CD4-positive, alpha-beta T cell treated with Interleukin-17A for 4 hours (primary cell): ENCODE results near the gene TRPT1.

Experiments
- DNase-seq: peaks from one replicate; pipeline ENCODE4 v3.0.0-alpha.2; 2020; ENCODE audit warnings: mixed read lengths

Gene TRPT1

DNA sequence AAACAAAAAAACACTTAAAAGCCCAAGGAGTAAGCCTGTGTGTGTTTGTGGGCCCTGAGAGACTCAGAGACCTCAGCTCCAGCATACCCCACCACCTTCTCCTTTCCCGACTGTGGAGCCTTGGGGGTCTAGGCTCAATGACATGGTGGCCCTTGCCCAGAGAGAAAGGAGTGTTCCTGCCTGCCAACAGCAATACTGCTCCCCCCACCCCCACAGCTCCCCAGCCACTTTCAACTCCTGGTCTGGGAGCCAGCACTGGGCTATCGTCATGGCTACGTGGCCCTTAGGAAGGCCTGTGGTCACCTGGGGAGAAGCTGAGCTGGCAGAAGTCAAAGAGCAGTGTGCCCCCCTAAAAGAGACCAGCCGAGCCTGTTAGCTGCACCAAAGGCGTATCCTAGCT lies 18.1 kb upstream of the TRPT1 start:
- DNase-seq = no peak

DNA sequence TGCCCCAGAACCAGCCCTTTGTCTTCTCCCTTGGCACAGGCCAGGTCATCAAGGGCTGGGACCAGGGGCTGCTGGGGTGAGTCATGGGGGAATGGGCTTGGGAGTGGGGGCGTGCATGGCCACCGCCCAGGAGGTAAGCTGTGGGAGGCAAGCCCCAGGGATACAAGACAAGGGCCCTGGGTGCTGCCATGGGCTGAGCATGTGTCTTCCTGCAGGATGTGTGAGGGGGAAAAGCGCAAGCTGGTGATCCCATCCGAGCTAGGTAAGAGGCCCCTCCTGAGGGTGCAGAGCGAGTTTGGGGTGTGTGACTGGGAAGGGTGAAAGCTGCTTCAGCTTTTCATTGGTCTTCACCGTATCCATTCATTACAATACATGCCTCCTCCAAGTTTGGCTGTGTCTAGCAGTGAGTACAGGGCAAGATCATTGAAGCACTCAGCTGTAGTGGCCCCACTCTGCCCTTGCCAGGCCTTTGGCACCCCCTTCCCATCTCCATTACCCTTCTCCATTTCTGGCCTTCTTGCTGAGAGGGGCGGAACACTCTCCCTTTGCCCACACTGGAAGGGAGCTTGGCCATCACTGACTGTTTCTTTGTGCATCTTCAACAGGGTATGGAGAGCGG lies 17.4 kb upstream of the TRPT1 start:
- DNase-seq = no peak

DNA sequence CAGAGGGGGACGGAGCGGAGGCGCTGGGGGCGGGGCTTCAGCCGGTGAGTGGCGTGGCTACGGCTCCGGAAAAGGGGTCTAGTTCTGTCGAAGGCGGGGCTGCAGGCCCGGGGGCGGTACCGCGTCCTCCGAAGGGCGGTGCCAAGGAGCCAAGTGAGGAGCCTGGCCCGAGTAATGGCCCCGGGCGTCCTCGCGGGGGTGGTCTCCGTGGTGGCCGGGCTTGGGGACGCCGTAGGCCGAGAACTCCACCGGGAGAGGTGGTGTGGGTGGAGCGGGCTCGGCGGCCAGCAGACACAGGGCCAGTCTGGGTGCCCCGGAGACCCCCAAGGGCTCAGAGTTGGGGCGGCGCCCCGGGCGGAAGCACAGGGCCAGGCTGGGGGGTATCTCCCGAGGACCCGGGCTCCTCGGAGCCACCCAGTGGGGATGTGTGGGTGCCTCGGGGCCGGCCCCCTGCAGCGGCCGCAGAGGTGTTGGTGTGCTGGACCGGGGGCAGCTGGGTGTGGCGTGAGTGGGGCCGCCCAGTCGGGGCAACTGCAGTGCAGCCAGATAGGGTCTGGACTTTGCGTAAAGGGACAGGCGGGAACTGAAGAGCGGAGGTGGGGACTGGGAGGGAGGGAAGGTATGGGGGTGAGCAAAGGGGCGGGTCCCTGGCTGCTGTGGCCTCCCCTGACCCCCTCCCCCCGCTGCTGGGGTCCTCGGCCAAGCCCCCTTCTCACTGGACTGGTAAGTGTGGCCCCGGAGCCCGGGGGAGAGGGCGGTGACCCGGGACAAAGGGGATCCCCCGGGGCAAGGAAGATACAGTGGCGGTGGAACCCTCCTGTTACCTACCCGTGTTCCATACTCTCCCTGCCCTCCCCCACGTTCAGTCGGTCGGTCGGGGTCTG lies 15.7 kb upstream of the TRPT1 start:
- peak; percentile 100 for DNase-seq

DNA sequence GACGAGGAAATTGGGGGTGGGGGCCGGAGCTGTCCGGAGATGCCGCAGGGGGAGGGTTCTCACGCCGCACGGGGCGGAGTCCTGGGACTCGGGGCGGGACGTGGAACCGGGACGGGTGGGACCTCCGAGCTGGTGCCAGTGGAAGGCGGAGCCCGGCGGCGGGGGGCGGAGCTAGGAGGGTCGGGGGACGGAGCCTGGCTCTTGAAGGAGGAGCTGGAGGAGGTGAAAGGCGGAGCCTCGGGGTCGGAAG lies 15.2 kb upstream of the TRPT1 start:
- DNase-seq = no peak

DNA sequence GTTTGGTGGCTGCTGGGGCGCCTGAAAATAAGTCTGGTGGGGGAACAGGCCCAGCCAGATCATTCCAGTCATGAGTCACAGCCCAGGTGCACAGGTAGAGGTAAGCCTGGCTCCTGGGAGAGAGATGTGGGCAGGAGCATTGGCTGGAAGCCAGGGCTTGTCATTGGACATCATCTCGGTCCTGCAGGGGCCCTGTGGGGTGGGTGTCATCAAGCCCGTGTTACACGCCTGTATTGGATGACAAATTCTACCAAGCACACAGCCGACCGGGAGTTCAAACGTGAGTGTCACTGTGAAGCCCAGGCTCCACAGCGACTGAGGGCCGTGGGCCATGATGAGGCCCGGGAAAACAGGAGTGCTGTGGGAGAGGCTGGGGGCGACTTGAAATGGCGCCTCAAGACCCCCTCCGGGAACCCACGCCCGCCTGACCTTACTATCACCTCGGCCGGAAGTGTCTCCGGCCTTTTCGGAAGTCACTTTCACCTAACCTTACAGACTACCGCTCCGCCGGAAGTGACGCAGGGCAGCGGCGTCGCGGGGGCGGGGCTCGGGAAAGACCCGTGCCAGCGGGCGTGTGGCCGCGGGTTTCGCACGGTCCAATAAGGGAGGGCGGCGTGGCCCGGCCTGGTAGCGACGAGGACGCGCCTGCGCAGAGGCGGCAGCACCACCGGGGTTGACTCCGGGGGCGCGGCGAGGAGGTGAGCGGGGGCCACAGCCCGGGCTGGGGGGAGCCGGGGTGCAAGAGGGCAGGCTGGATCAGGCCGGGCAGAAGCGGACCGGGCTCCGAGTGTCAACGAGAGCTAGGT lies 14.7 kb upstream of the TRPT1 start, which contains the start of gene FKBP2:
Gene FKBP2 (plus strand): TSS at position 661 of the 806 bp plus-strand sequence. CDS start 1,293 bp downstream, outside the sequence.
- DNase-seq = peak; percentile 97

DNA sequence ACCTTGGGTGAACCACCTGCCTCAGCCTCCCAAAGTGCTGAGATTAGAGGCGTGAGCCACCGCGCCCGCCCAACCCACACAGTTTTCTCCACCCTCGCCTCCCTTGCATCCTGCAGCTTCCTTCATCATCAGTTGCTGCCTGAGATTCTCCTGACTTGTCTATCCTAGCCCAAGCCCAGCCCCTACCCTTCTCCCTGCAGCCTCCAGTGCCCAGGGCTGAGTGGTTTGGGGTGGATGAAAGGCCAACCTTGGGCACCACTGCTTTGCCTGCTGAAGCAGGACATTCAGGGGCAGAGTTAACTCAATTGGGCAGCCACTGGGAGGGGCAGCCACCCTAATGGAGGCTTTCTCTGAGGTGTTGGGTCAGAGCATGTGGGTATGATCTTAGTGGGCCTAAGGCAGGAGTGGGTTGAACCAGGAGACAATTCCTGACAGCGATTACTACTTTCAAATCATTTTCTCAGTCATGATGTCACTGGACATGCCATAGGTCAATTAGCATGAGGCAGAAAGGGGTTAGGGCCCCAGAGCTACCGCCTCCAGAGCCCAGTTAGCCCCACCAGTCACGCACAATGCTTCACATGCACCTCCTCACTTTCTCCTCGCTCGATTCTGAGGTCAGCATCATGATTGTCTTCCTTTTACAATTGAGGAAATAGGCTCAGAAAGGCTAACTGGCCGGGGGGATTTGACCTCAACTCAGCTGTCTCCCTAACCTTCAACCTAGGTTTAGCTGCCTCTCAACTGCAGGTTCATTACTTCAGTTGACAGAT lies 13.9 kb upstream of the TRPT1 start:
- DNase-seq = no peak

DNA sequence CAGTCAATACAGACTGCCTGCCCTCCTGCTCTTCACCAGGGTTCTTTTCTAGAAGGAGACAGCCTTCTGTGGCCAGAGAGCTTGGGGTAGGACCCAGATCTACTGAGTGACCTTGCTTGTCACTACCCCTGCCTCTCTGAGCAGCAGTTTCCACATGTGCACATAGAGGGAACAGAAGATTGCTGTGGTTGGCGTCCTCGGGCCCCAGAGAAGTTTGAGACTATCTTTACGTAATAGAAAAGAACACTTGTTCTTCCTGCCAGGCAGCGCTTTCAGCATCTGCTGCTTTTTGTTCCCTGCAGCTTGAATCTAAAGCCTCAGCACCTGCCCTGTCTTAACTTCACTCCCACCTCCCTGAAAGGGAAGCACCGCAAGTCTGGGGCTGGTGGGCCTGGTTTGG lies 13.0 kb upstream of the TRPT1 start:
- DNase-seq = no peak

DNA sequence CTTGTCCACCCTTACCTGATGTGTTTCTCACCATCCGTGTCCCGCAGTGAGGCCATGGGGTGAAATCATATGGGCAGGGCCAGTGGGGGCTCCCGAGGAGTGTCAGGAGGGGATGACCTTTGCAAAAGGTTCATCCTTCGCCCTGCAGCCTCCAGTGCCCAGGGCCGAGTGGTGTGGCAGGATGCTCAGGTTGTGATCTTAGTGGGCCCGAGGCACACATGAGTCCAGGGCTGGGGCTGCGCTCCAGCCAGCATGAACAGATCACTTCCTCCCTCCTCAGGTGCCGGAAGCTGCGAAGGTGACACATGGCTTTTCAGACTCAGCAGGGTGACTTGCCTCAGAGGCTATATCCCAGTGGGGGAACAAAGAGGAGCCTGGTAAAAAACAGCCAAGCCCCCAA lies 12.1 kb upstream of the TRPT1 start:
- no peak for DNase-seq

DNA sequence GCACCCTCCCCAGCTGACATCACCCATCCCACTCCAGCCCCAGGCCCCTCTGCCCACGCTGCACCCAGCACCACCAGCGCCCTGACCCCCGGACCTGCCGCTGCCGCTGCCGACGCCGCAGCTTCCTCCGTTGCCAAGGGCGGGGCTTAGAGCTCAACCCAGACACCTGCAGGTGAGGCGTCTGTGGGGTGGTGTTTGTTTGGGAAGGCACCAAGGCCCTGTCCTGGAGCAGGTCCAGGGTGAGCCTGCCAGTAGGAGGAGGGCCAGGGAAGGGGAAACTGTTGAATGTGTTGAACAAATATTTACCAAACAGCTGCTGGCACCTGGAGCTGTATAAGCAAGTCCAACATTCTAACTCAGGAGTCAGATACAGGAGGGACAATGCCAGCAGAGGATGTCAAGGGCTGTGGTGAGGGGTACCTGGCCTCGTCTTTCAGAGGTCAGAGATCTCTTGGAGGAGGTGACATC lies 11.5 kb upstream of the TRPT1 start:
- DNase-seq = no peak

DNA sequence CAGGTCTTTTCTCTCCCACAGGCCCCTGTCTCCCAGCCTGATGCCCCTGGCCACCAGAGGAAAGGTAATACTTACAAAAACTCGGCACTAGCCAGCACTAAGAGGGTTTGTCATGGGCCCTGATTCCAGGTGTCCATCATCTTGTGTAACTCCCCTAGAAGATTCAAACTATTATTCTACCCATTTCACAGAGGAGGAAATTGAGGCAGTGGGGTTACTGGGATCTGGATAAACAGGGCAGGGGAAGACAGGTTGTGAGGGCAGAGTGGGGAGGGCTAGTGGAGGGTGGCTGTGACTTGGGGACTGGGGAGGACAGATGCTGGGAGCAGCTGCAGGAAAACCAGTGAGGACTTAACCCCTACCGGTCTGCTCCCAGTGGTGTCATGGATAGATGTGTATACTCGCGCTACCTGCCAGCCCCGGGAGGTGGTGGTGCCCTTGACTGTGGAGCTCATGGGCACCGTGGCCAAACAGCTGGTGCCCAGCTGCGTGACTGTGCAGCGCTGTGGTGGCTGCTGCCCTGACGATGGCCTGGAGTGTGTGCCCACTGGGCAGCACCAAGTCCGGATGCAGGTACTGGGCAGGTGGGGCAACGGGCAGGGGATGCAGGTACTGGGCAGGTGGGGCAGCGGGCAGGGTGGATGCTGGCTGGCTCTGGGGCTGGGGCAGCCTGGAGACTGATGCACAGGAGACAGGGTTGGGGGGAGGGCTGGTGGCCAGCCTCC lies 9.6 kb upstream of the TRPT1 start:
- DNase-seq = no peak

DNA sequence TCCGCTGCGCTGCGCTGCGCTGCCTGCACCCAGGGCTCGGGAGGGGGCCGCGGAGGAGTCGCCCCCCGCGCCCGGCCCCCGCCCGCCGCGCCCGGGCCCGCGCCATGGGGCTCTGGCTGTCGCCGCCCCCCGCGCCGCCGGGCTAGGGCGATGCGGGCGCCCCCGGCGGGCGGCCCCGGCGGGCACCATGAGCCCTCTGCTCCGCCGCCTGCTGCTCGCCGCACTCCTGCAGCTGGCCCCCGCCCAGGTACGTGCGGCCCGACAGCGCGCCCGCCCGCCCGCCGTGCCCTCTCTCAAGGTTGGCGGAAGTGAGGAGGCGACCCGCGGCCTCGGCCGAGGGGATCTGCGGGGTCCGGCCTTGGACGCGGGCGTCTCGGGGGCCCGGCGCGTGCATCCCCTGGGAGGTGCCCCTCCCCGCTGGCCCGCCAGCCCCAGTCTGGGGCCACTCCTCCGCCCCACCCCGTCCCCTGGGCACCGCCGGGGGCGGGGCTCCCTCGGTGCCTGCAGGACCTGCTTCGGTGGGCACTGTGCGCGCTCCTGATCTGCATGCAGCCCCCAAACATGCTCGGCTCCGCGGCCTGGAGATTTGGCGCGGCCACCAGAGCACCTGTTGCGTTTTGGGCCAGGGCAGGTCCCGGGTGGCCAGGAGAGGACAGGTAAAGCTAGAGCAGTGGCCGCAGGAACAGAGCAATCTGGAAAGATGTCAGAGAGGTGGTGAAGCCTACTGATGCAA lies 8.8 kb upstream of the TRPT1 start:
- DNase-seq = peak; percentile 73

DNA sequence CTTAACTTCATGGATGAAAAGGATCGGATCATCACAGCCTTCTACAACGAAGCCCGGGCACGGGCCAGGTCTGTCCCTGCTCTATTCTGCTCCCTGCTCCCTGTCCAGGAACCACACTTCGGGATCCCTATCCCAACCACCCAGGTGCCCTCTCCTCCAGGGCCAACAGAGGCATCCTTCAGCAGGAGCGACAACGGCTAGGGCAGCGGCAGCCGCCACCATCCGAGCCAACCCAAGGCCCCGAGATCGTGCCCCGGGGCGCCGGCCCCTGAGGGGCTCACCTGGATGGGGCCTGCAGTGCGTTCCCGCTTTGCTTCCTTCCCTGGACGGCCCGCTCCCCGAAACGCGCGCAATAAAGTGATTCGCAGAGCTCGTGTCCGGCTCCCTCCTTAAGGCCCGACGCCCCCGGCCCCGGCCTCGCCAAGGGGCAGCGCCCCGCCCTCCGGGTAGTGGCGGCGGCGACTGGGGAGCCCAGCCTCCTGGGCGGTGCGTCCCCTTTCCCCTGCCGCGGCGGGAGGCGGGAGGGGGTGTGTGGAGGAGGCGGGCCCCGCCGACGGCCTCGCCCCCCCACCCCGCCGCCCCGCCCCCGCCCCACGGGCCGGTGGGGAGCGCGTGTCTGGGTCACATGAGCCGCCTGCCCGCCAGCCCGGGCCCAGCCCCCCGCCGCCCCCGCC lies 8.1 kb upstream of the TRPT1 start, which contains the start of gene VEGFB:
Gene VEGFB (plus strand): TSS at position 672 of the 674 bp plus-strand sequence. CDS start 250 bp downstream, outside the sequence.
- peak; percentile 86 for DNase-seq

DNA sequence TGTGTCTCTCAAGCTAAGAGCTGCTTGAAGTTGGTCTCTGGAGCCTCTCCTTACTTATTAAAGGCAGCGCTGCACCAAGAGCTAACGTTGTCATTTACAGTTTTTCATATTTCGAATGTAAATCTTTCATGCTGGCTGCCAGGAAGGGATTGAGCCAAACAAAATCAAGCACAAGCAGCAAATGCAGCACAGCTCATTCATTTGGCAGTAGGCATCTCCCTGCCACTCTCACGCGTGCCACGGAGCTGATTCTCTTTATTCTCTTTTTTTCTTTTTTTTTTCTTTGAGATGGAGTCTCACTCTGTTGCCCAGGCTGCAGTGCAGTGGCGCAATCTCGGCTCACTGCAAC lies 7.0 kb upstream of the TRPT1 start:
- no peak for DNase-seq

DNA sequence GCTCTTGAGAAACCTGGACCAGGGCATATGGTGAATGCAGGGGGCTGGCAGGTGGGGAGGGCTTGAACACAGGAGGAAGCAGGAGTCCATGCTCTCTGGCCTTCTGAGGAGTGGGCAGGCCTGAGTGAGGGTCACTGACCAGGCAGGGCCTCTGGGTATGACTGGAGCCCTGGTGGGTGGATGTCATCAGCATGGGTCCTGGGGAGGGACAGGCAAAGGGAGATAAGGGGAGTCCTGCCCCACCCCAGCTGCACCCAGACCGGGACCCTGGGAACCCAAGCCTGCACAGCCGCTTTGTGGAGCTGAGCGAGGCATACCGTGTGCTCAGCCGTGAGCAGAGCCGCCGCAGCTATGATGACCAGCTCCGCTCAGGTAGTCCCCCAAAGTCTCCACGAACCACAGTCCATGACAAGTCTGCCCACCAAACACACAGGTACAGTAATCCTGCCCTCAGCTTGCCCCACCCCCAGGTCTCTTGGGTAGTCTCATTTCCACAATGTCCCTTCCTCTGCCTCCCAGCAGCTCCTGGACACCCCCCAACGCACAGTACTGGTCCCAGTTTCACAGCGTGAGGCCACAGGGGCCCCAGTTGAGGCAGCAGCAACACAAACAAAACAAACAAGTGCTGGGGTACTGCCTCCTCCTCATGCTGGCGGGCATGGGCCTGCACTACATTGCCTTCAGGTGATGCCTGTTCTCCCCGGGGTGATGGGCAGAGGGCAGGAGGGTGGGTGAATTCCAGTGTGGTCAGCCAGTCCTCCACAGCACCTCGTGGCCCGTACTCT lies 6.4 kb upstream of the TRPT1 start:
- no peak for DNase-seq

DNA sequence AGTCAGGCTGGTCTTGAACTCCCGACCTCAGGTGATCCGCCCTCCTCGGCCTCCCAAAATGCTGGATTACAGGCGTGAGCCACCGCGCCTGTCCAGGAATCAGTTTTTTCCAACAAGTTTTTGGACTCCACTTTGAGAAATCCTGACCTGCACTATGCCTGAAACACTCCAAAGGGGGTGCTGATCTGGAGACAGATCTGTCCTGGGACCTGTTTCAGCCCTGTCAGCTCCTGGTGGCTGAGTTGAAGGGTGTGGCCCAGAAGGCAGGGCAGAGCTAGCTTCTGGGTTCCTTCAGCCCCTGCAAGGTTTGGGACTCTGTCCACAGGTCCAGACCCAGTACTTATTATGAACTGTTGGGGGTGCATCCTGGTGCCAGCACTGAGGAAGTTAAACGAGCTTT lies 5.6 kb upstream of the TRPT1 start:
- no peak for DNase-seq

DNA sequence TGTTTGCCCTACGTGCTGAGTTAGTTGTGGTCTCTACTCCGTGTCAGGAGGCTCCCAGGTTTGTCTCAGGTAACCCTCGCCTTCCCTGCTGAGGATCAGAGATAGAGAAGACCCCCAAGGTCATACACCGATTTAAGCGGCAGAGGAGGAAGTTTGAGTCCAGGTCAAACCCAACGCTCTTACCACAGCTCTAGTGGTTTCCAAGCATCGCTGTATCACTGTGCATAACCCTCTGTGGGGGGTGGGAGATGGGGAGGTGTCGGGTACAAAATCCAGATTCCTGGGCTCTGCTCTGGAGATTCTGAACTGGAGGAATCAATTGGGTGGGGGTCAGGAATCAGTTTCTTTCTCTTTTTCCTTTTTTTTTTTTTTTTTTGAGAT lies 5.0 kb upstream of the TRPT1 start:
- no peak for DNase-seq

DNA sequence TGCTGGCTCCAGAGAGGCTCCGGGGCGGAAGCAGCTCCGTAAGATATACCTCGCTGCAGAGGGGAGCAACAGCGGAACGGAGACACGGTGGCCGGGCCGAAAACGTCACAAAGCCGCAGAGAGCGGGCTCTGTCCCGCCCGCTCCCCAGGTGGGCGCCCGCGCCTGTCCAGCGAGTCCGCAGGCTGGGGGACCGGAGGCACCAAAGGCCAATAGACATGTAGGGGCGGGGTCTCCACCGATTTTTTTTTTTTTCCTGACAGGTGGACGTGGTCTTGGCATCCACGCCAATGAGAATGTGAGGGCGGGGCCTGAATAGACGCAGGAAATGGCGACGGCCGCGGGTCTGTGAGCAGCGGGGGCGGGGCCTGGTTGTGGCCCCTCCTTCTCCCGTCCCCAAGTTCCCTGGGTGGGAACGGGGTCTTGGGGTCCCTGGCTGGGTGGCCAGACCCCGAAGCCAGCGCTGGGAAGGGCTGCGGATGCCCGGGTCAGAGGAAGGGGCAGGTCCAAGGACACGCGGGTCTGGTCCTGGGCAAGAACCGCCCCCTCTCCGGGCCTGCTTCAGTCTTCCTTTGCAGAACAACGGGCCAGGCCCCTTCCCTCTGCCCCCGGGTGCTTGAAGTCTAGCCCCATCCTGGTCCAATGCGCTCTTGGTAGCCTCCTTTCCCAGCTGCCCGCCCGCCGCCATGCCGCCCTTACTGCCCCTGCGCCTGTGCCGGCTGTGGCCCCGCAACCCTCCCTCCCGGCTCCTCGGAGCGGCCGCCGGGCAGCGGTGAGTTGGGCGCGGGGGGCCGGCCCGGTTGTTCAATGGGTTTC lies 4.4 kb upstream of the TRPT1 start, which contains the start of gene DNAJC4:
Gene DNAJC4 (plus strand): TSS at position 378 of the 814 bp plus-strand sequence. CDS start 307 bp downstream, at position 685.
- peak; percentile 94 for DNase-seq

DNA sequence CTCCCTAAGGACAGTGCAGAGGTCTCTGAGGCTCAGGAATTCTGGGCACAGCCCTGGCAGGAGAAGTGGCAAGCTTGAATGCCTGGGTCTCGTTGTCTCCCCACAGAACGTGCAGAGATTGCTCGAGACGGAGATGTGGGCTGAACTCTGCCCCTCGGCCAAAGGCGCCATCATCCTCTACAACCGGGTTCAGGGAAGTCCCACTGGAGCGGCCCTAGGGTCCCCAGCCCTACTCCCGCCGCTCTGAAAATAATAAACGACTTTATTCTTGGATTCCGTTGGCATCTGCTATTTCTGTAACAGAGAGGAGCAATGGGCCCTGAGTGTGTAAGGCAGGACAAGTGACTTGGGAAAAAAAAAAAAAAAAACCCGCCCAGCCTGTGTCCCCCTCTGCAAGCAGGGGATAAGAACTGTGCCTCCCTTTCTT lies 3.8 kb upstream of the TRPT1 start:
- DNase-seq = no peak
